Activated CD4-positive, alpha-beta T cell treated with anti-CD3 and anti-CD28 coated beads, Interleukin-2, amount 50 U/mL, for 48 hours (primary cell): ENCODE data around the gene UGGT2.
"Not testable (repeated sequence)": the region's sequence is repeated elsewhere in the genome, so short reads cannot be mapped to it uniquely, and the experiment has no call there.

Source experiments
- DNase-seq, 2 experiments: peaks; one replicate each; pipeline ENCODE4 v3.0.0-alpha.2; 2020

The UGGT2 gene

DNA sequence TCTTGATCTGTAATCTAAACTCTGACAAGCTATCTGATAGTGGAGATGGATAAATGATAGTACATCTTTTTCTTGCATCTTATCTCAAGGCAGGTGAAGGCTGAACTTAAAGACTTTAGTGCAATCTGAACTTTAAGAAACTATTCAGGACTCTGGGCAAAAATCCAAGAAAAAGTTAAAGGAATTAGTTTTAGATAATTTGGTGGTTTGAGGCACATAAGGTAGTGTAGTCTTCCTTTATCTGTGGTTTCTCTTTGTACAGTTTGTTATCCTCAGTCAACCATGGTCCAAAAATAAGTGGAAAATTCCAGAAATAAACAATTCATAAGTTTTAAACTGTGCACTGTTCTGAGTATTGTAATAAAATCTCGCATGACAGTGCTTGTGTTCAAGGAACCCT is 172.9 kb downstream of the UGGT2 start:
- no peak for DNase-seq

DNA sequence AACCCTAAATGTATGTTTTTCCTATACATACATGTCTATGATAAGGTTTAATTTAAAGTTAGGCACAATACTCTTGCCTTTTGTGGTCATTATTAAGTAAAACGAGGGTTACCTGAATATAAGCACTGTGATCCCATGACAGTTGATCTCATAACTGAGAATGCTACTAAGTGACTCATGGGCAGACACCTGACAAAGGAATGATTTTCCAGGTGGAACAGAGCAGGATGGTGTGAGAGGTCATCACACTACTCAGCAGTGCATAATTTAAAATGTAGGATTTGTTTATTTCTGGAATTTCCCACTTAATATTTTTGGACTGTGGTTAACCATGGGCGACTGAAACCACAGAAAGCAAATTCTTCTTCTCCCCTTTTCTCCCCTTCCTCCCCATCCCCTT is 178.9 kb downstream of the UGGT2 start:
- no peak for DNase-seq

DNA sequence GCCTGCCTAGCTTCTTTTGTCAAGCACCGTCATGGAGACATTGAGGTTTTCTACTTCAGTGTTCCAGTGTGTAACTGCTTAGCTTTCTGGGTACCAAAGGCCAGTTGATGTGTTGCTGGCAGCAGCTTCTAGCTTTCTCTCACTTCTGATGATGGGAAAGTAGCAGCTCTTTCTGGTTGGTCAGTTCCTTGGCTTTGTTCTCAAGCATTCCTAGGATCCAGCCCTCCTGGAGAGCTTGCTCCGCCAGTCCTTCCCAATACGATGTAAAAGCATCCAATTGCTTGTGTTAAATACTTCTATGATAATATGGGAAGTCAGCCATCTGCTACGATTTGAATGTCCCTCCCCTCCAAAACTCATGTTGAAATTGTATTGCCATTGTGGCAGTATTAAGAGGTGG is 182.8 kb downstream of the UGGT2 start:
- no peak for DNase-seq

DNA sequence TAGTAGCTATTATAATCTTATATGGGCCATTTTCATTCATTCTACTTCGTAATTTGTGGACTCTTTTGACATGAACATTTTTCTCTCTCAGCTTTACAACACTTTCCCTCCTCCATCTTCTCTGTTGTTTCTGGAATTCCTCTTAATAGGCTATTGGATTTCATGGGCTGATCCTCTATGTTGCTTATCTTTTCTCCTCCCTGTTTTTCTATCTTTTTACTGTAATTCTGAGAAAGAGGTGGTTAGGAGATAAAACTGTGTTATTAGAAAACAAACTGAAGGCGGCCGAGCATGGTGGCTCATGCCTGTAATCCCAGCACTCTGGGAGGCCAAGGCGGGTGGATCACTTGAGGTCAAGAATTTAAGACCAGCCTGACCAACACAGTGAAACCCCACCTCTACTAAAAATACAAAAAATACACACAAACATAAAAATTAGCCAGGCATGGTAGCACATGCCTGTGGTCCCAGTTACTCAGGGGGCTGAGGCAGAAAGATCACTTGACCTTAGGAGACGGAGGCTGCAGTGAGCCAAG is 188.1 kb downstream of the UGGT2 start:
- no peak for DNase-seq

DNA sequence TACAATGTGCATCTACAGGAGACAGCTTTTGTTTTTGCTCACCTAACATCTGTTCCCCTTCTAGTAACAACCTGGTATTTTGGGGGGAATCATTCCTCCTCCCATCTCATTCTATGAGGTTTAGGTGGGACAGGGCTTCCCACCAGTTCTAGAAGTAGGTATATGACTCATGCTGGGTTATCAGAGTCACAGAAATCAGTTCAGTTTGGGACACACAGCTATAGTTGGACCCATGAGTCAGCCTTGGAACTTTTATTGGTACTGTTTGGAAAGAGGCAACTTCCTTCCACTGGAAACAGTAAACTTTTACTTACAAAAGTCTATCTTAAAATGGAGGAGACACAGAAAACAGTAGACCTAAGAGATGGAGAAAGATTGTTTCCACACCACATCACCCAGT is 190.8 kb downstream of the UGGT2 start:
- no peak for DNase-seq

DNA sequence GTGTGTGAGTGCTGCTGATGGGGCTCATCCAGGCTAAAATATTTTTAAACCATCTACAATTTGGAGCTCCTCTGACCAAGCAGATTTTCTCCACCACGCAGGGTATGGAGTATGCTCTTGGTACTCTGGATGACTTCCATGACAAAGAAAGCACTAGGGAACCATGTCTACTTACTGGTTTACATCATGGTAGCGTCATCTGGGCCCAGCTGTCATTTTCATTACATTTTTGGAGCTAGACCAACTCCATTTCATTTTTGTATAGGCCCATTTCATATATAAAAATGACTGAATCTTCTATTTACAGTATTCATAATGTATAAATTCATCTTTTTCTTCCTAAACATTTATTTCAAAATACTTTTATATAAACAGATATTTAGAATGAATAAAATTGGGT is 191.9 kb downstream of the UGGT2 start:
- no peak for DNase-seq

DNA sequence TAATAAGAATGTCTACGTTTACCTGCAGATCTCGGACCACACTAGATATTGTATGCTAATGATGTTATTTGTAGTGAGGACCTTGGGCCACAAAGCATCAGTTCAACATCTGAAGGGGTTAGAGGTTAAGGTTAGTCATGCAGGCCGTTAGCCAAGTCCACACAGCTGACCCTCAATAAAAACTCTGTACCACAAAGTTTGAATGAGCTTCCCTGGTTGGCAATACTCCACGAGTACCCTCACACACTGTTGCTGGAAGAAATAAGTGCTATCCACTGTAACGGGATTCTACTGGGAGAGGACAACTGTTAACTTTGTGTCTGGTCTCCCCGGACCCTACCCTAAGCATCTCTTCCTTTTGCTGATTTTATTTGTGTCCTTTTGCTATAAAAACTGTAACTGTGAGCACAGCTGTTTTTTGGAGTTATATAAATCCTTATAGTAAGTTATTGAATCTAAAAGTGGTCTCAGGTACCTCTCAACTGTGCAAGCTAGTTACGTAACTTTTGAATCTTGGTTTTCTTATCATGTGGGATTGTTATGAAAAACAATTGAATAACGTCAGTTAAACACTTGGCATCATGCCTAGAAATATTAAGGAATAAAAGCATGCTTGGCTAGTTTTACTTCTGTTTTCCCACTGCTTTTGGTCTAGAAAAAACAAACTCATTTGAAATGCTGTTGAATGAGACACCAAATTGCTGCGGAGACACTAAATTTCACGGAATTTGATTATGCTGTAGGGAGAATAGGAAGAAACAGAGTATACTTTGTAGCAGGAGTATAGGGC is 194.7 kb downstream of the UGGT2 start:
- DNase-seq: no peak

DNA sequence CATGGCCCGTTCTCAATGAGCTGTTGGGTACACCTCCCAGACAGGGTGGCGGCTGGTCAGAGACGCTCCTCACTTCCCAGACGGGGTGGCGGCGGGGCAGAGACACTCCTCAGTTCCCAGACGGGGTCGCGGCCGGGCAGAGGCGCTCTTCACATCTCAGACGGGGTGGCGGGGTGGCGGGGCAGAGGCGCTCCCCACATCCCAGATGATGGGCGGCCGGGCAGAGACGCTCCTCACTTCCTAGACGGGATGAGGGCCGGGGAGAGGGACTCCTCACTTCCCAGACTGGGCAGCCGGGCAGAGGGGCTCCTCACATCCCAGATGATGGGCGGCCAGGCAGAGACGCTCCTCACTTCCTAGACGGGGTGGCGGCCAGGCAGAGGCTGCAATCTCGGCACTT is 207.5 kb downstream of the UGGT2 start:
- DNase-seq: not testable (repeated sequence)

DNA sequence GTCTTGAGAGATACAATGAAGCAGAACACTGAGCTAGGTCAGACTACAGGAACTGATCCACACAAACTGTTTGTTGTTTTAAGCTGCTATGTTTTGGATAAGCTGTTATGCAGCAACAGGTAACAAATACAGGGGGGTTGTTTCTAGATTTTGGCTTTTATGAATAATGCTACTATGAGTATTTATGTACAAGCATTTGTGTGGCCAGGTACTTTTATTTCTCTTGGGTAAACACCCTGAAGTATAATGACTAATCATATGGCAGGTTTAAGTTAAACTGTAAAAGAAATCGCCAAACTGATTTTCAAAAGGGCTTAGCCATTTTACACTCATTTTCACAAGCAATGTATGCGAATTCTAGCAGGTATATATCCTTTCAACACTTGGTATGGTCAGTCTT is 210.3 kb downstream of the UGGT2 start:
- no peak for DNase-seq

DNA sequence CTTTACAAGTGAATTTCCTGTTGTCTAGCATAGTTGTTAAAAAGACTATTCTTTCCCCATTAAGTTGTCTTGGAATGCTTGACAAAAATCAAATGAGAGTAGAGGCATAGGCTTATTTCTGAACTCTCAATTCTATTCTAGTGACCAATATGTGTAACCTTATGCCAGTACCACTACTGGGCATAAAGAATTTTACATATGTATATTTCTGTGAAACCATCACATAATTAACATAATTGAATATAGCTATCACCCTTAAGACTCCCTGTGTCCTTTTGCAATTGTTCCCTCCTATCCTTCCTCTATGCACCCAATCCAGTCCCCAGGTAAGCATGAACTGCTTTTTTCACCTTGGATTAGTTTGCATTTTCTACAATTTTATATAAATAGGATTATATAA is 211.3 kb downstream of the UGGT2 start:
- DNase-seq: no peak

DNA sequence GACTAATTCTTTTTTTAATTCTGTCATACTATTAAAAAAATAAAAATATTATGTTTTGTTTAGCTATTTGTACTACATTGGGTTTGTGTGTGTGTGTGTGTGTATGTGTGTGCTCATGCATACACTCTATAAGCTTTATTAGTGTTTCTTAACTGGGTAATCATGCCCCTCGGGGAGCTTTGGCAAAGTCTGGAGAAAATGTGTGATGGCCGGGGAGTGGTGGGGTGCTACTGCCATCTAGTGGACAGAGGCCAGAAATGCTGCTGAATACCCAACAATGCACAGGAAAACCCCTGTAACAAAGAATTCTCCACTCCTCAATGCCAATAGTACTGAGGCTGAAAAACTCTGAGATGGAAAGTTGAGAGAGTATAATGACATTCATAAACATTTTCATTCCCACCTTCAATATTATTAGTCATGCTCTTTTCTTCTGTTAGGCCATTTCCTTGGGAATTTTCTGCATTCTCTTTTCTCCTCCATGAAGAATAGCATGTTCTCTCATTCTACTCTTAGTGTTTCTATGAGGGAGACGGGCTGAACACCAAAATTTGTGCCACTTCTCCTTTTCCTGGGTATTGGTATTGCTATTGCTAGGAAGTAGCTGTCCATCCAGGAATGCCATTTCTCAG is 219.0 kb downstream of the UGGT2 start:
- DNase-seq: peak; percentile 61 to 66

DNA sequence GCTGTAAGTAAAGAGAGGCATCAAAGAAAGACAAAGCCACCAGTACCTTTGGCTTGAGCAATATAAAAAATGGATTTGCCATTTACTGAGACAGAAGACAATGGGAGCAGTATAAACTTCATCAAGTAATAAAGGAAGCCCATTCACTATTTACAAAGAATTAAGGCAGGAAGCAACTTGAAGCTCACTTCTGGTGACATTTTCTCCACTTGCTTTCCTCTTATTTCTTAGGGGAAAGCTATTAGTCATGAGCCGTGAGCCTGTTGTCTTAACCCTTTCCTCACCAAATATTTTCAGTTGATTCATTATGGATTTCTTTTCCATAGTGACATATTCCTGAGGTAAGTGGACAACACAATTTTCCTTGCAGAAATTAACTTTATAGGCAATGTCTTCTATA is 219.5 kb downstream of the UGGT2 start:
- no peak for DNase-seq

DNA sequence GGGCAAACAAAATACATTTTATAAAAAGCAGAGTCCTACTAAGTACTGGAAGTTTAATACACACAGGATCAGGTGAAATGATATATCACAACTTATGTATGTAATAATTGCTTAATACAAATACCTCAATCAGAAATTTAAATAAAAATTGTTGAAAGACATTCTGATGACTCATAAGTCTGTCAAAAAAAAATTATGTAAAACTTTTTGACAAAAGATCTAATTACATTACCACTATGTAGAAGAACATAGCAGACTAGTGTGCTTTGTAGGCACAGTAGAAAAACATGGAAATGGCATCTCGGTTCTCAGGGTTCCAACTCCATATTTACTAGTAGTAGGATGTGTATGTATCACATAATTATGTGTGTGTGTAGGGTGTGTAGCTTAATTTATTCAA is 220.1 kb downstream of the UGGT2 start:
- no peak for DNase-seq

DNA sequence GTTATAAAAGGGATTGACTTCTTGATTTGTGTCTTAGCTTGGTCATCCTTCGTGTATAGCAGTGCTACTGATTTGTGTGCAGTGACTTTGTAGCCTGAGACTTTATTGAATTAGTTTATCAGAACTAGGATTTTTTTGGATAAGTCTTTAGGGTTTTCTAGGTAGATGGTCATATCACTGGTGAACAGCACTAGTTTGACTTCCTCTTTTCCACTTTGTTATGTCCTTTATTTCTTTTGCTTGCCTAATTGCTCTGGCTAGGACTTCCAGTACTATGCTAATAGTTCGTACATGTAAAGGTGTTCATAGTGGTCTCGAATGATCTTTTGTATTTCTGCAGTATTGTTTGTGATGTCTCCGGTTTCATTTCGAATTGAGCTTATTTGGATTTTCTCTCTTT is 230.9 kb downstream of the UGGT2 start:
- no peak for DNase-seq

DNA sequence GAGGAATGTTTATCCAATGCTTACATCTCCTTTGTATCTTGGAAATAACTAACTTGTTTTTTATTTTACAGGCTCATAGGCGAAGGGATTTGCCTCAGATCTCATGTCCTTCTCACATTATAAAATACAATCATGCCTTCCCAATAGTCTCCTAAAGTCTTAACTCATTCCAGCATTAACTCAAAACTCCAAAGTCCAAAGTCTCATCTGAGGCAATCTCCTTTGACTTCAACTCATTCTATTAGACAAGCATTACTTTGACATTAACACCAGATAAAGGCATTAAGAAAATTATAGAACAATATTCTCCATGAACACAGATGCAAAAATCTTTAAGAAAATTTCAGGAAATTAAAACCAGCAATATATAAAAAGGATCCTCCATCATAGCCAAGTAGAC is 238.7 kb downstream of the UGGT2 start:
- DNase-seq: no peak

DNA sequence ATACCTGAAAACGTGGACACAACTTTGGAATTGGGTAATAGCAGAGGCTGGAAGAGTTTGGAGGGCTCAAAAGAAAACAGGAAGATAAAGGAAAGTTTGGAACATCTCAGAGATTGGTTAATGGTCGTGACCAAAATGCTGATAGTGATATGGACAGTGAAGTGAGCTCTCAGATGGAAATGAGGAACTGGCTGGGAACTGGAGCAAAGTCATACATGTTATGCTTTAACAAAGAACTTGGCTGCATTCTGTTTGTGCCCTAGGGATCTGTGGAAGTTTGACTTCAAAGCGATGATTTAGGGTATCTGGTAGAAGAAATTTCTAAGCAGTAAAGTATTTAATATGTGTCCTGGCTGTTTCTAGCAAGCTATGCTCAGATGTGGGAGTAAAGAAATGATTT is 240.1 kb downstream of the UGGT2 start:
- DNase-seq: no peak

DNA sequence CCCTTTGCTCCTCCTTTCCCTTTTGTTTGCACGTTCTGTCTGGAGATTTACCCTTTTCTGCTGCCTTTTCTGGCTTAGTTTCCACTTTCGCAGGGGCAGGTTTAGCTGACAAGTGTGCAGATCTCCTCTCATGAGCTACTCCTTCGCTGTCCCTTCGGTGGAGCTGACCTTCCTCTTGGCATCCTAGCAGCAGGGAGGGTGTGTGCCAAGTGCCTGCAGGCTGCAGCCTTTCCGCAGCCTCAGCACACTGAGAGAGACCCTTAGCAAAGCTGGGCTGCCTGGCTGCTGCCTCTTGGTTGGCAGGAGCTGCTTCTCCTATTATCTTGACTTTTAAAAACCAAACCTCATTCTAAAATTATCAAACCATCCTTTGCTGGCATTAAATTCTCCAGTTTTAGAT is 243.8 kb downstream of the UGGT2 start:
- no peak for DNase-seq

DNA sequence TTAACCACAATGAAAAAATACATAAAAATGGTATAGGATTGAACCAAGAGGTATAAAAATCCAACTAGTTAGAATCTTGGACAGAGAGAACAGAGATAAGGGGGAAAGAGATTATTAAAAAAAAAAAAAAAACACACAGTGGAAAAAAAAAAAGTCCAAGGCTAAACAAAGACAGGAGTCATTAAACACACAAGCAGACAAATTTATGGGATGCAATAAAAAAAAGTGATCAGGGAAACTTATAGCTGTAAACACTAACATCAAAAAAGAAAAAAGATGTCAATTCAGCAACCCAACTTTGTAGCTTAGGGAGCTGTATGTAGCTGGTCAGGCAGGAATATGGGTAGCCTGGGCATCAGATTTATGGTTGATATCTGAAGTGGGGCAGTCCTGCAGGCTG is 247.3 kb downstream of the UGGT2 start:
- no peak for DNase-seq

DNA sequence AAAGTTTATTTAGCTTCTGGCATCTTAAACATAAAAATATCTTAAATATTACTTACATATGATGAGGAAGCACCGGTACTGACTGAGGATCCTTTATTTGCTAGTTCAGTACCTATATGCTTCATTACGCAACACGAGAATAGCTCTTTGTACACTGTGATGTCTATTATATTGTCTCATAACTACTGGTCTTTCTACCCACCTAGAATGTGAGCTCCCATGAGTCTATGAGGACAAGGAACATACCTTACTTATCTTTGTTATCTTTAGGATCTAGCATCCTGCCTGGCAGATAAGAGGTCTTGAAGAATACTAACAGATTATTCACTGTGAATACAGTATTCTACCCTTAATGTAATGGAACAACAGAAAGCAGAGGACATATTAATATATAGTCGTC is 251.4 kb downstream of the UGGT2 start:
- DNase-seq: no peak

DNA sequence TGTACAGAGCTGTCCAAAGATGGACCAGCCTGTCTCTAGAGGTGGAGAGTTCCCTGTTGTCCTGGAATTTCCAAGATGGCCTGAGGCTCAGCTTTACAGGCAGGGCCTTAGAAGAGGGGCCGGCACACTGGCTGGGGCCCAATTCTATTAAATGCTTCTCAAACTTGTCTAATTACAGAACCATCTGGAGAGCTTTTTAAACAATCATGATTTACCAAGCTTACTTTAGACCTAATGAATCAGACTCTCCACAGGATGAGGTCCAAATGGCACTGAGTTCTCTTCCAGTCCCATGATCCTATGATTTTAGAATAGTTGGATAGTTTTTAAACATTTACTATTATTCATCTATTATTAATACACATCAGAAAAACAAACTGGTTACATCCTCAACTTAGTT is 252.8 kb downstream of the UGGT2 start:
- no peak for DNase-seq

DNA sequence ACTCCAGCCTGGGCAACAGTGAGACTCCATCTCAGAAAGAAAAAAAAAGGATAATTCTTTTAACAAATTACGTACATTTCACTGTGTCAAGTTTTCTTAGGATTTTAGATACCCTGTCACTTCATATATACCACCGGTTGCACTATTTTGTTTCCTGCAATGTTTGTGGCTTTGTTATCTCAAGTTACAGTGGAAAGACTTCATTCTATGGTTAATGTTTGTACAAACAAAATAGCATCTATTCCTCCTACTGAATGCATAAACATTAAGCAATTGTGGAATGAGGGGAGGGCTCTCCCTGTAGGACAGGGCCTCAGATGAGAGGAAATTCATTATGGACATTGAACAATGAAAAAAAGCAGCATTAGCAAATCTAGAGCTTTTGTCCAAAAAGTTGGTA is 256.2 kb downstream of the UGGT2 start:
- DNase-seq: no peak

DNA sequence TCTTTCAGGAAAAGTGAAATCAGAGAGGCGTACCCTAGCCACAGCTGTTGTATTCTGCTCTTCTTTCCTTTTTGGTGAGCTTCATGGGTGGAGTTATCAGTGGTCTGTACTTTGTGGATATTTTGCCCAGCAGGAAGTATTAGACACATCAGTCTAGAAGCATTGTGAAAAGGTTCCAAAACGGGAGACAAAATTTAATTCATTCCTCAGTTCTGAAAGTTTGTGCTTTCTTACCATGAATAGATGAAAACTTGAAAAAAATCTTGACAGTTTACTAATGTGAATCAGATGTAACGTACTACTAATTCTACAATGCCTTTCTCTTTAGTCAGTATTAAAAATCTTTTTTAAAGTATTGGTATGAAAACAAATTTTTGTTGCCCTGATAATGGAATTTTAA is 259.4 kb downstream of the UGGT2 start:
- DNase-seq: no peak

DNA sequence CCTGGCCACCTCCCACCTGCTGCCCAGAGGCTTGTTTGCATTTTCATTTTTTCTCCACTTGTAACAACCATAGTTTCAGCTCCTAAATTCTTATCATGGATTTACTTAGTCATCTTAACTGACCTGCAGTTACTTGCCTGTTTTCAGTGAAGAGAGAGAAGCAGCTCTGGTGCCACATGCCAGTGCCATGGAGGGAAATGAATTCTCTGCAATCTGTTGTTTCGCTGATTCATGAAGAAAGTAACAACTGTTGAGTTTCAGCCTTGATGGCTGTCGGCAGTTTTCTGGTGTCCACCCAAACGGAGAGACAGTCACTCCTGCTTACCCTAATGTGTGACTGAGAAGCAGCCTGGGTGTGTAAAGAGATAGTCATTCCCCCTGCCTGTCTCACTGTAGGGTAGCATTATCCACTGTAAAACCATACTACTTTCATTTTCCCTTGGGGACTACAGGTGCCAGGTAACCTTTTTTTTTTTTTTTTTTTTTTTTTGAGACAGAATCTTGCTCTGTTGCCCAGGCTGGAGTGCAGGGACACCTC is 260.1 kb downstream of the UGGT2 start:
- DNase-seq: no peak

DNA sequence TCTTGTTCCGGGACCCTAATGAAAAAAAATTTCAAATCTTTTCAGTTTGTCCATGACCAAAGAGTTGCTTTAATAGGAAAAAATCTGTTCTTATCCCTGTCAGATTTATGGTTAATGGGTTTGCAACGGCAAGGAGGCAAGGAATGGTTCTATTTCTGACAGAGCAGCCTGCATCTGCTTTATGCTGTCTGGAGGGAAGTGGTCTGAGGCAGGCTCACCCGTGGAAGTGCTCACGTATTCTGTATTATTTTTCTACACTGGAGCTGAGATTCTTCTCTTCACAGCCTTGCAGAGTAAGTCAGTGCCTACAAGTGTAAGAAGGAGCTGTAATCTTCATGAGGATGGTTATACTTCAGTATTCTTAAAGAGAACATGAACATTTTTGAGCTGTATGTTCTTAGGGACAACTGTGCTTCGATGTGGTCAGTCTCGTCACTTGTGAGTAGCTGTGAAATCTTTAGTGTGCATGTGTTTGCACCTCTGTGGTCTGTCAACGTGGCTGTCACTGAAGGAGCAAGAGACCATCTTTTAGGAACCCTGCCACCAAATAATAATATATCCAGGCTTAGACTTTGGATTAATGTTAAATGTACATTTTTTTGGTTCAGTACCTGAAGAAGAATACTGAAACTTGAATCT is 262.0 kb downstream of the UGGT2 start:
- DNase-seq: no peak
